Activated CD4-positive, alpha-beta T cell treated with anti-CD3 and anti-CD28 coated beads for 1 hour (primary cell): Measurements from ENCODE around the gene ATRX.
"Not testable (repeated sequence)": the region's sequence is repeated elsewhere in the genome, so short reads cannot be mapped to it uniquely, and the experiment has no call there.

Source experiments
- DNase-seq: peaks from one replicate; pipeline ENCODE4 v3.0.0-alpha.2; 2020

Gene ATRX

GRCh38 chrX:77621453-77621852, 164.6 kb downstream of the ATRX start:
- not testable (repeated sequence) for DNase-seq

GRCh38 chrX:77617206-77617605, 168.8 kb downstream of the ATRX start:
- DNase-seq = no peak

DNA sequence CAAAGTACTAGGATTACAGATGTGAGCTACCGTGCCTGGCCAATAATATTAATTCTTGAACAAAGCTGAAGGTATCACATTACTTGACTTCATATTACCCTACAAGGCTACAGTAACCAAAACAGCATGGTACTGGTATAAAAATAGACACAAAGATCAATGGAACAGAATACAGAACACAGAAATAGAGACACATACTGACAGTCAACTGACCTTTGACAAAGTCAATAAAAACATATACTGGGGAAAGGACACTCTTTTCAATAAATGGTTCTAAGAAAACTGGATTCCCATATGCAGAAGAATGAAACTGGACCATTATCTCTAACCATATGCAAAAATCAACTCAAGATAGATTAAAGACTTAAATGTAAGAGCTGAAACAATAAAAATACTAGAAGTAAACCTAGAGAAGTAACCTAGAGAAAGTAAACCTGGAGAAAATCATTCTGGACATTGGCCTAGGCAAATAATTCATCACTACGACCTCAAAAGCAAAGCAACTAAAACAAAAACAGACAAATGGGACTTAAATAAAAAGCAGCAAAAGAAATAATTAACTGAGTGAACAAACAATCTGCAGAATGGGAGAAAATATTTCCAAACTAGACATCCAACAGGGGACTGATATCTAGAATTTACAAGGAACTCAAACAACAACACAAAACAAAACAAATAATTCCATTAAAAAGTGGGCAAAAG, 182.2 kb downstream of the ATRX start:
- DNase-seq = no peak

DNA sequence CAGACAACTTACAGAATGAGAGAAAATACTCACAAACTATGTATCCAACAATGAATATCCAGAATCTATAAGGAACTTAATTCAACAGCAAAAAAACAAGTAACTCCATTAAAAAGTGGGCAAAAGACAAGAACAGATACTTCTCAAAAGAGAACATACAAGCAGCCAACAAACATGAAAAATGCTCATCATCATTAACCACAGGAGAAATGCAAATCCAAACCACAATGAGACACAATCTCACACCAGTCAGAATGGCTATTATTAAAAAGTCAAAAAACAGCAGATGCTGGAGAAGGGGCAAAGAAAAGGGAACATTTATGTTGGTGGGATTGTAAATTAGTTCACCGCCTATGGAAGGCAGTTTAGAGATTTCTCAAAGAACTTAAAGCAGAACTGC, 188.5 kb downstream of the ATRX start:
- no peak for DNase-seq

GRCh38 chrX:77597090-77597489, 188.9 kb downstream of the ATRX start:
- DNase-seq = no peak

- DNase-seq = no peak
Observed at GRCh38 chrX:77595848-77596247, 190.2 kb downstream of the ATRX start.

DNA sequence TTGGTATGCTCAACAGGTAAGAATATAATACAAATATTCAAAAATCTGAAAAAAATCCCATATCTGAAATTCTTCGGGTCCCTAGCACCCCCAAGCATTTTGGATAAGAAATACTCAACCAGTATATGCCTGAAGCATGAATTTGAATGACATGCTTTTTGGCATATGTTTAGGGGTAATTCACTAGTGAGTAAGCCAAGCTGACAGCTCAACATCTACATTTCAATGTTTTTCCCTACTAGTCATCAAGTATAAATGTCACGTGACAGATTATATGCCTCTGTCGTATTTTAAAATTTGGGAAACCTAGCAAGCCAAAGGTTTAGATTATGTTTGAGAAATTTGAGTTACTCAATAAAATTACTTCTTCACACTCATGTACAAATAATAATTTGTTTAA, 213.7 kb downstream of the ATRX start:
- no peak for DNase-seq

DNA sequence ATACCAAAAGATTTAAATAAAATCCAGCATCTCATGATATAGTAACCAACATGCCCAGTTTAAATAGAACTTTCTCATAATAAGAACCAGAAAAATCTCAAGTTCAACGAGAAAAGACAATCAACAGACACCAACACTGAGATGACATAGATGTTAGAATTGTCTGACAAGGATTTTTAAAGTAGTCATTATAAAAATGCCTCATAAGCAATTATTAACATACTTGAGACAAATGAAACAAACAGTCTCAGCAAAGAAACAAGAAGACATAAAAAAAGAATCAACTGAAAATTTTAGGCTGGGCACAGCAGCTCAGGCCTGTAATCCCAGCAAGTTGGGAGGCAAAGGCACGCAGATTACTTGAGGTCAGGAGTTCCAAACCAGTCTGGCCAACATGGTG, 220.7 kb downstream of the ATRX start:
- DNase-seq = no peak

DNA sequence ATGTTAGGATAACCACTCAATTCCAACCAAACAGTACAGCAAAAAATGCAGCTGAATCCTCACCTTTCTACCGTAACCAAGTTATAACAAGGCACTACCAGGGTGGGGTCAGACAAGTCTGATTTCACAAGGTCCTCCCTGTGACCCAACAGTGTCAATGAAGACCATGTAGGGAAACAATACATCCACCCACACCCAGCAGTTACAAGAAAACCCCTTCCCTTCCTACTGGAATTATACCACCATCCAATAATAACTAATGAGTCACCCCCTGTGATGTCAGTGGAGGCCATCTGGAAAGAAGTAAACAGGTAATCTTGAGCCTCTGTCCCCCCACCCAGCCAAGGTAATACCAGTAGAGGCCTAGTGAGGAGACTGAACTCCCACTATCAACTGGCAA, 221.2 kb downstream of the ATRX start:
- DNase-seq = no peak

DNA sequence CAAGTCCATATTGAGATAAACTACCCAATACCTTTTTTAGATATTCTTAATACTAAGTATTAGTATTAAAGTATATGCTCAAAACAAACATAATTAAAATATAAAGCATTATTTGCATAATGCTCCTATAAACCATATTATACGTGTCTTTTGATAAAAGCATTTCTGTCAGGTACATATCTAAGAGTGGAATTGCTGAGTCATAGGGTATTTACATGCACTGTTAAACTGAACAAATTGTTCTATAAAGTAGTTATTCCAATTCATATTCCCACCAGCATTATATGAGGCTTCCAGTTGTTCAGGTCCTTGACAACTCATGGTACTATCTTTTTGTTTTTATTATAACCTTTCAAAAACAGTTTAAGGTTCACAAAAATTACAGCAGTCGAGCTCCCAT, 224.6 kb downstream of the ATRX start:
- no peak for DNase-seq

- no peak for DNase-seq
Observed at GRCh38 chrX:77556276-77556675, 229.7 kb downstream of the ATRX start.

GRCh38 chrX:77548751-77549150, 237.3 kb downstream of the ATRX start:
- DNase-seq = no peak

DNA sequence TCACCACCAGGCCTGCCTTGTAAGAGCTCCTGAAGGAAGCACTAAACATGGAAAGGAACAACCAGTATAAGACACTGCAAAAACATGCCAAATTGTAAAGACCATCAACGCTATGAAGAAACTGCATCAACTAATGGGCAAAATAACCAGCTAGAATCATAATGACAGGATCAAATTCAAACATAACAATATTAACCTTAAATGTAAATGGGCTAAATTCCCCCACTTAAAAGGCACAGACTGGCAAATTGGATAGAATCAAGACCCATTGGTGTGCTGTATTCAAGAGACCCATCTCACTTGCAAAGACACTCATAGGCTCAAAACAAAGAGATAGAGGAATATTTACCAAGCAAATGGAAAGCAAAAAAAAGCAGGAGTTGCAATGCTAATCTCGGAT, 246.2 kb downstream of the ATRX start:
- not testable (repeated sequence) for DNase-seq

GRCh38 chrX:77531261-77531660, 254.8 kb downstream of the ATRX start:
- DNase-seq = not testable (repeated sequence)

DNA sequence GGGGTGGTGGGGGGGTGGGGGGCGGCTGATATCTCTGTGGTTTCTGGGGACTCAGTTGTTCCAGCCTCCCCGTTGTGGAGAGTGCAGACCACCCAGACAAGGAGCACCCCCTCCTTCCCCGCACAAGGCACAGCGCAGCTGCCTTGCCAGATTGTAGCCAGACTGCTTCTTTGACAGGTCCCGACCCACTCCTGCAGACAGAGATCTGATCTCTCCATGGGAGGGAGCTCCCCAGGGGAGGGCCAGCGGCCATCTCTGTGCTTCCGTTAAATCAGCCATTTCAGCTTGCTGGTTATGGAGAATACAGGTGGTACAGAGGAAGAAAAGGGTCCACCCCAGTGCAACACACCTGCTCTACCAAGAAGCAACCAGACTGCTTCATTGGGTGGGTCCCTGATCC, 258.0 kb downstream of the ATRX start:
- no peak for DNase-seq

DNA sequence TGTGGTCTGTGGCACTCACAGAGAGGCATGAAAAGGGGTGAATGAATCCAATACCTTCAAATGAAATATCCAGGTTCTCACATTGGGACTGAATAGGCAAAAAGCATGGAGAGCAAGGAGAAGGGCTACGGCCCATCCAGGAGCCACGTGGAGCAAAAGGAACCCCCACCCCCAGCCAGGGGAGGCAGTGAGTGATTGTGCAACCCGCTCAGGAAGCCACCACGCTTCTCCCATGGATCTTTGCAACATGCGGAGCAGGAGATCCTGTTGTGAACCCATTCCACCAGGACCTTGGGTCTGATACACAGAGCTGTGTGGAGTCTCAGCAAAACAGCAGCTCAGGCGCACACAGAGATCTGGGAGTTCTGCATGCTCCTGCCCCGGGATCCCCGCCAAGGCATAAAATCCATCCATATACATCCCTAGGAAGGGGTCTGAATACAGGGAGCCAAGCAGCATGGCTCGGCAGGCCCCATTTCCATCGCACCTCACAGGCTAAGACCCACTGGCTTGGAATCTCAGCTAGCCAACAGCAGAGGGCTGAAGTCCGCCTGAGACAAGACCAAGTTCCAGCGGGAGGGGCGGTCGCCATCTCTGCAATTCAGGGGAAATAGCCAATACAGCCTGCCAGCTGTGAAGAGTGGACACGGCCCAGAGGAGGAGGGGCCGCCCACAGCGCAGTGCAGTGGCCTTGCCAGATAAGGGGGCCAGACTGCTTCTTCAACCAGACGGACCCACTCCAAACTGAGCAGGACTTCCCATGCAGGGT, 258.6 kb downstream of the ATRX start:
- no peak for DNase-seq

- DNase-seq = no peak
Observed at GRCh38 chrX:77519765-77520164, 266.3 kb downstream of the ATRX start.

GRCh38 chrX:77514177-77514576, 271.8 kb downstream of the ATRX start:
- no peak for DNase-seq

GRCh38 chrX:77510007-77510406, 276.0 kb downstream of the ATRX start:
- DNase-seq = no peak

DNA sequence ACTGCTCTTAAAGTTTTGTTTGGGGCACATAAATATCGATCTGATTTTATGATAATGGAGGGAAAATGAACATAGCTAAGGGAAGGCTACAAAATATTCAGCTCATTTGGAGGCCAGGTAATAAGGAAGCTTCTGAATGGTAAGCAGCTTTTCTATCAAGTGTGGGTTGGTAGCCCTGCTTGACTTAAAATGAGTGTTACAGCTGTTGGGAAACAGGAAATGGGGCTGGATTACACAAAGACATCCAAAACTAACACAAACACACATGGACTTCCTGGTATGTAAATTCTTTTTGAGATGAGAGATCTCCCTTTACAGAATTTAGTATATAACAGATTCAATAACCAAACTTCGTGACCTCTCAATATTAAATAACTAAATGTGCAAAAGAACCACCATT, 280.8 kb downstream of the ATRX start:
- DNase-seq = no peak

- no peak for DNase-seq
Observed at GRCh38 chrX:77502951-77503525, 283.0 kb downstream of the ATRX start.

DNA sequence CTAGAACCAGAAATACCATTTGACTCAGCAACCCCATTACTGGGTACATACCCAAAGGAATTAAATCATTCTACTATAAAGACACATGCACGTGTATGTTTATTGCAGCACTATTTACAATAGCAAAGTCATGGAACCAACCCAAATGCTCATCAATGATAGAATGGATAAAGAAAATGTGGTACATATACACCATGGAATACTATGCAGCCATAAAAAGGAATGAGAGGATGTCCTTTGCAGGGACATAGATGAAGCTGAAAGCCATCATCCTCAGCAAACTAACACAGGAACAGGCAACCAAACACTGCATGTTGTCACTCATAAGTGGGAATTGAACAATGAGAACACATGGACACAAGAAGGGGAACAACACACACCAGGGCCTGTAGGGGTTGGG, 285.9 kb downstream of the ATRX start:
- DNase-seq = not testable (repeated sequence)

DNA sequence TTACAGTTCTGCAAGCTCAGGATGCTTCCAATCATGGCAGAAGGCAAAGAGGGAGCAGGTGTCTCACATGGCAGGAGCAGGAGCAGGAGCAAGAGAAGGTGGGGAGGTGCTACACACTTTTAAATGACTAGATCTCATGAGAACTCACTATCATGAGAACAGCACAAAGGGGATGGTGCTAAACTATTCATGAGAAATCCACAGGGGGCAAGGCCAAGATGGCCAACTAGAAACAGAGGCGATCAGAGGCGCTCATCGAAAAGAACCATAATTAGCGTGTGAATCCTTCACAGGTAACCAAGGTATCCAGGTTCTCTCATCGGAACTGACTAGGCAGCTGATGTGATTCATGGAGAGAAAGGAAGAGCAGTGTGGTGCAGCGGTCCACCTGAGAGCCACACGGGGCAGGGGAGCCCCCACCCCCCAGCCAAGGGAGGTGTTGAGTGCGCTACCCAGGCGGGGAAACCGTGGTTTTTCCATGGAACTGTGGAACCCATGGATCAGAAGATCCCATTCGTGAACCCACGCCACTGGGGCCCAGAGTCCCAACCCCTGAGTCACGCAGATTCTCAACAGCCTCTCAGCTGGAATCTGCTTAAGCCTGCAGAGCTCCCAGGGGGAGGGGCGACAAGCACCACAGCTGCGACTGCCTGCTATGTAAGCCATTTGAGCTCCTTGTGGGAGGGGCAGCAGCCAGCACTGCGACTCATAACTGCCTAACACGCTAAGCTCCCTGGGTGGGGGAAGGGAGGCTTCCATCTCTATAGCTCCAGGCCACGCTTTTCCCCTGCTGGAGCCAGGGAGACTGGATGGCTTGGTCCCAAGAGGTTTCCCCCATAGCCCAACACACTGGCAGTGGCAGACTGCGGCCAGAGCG, 292.1 kb downstream of the ATRX start:
- DNase-seq = no peak
